Motor neuron (in vitro differentiated cells): Measurements from ENCODE around the gene PER1. TPM values are rescaled to one million over a fixed set of nuclear protein-coding genes. Genes with fewer than 3 reads are reported as not detected.

Experiments used
- ATAC-seq, 8 experiments: fragments of 200-7000 bp; cut with Tn5 transposase; replicated peaks in 6 of 8; 2 replicates each; pipeline ENCODE4 v1.8.0; 2021; ENCODE audit warnings: mild to moderate bottlenecking in 8 of 8, moderate library complexity in 8 of 8
- H3K27ac ChIP-seq, 2 donors: fragments of 250-450 bp; sonication (Bioruptor Pico); 2 replicates each; pipeline ENCODE4 v1.9.0; 2021; ENCODE audit warnings: antibody characterized with exemption in 2 of 2, mild to moderate bottlenecking in 2 of 2, moderate library complexity in 1 of 2
- H3K4me1 ChIP-seq, 2 donors: fragments of 250-450 bp; sonication (Bioruptor Pico); replicated peaks in 1 of 2; 2 replicates each; pipeline ENCODE4 v1.6.1; 2021; ENCODE audit warnings: antibody characterized with exemption in 2 of 2, mild to moderate bottlenecking in 2 of 2, moderate library complexity in 1 of 2
- H3K4me3 ChIP-seq, 5 donors: fragments of 250-450 bp; sonication (Bioruptor Pico); 2 replicates each; pipeline ENCODE4 v1.9.0; 2021; ENCODE audit warnings: antibody characterized with exemption in 5 of 5, mild to moderate bottlenecking in 5 of 5, moderate library complexity in 4 of 5
- WGBS, 10 experiments: fragments of 450-650 bp; shearing (Covaris generic); methylation state at CpG; one replicate each; pipeline ENCODE4 v1.0.0; 2022; 5-methylcytosine and 5-hydroxymethylcytosine counted together
- in situ Hi-C, 9 experiments: fragments of 400-800 bp; cut with MboI; loops; one replicate each; pipeline ENCODE4 v1.15.0; 2021; ENCODE audit warnings: low sequenced_read_pairs in 9 of 9, low pct_unique_long_range_greater_than_20kb in 2 of 9; ENCODE audit not compliant: unreplicated experiment in 9 of 9
- total RNA-seq, 8 experiments: library from RNA; unstranded; fragments of 300-600 nt; gene quantifications; 2 replicates each; pipeline versions ENCODE4 v1.2.3 to v1.2.4, GENCODE V29; 2022

Gene PER1
- total RNA-seq, 8 experiments from 2014 or later = 12.2 to 51.5 (median 27.3) TPM

DNA sequence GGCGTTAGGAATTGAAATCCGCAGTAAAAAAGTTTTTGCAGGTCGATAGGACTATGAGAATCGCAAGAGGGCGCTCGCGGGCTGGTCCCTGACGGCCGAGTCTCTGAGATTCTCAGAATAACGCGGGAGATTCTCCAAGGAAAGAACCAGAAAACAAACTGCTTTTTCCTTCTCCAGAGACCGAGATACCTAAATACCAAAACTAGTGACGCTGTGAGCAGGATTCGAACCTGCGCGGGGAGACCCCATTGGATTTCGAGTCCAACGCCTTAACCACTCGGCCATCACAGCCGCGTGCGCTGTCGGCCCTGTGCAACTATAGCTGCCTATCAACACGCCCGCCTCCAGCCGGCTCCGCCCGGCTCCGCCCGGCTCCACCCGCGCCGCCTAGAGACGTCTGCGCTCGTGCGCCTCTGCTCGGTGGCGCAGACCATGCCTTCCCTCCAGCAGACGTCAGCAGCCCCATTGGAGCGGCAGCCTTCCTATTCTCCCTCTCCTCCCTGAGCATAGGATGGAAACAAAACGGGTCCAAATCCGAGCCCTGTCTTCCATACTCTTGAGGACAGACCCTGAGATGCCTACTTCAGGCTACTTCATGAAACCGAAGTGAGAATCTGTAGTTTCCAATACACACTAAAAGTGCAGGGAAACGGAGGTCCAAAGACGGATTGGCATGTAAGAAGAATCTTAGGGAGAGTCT is 13.4 kb downstream of the PER1 start:
- H3K4me3 ChIP-seq = peak overlapping the region; percentile 29 to 47 (median 37)
- H3K27ac ChIP-seq = peak overlapping the region; percentile 84 to 90
- peak; percentile 72 to 96 (median 96) for ATAC-seq
- 0 to 5% (median 1%) methylated on average over 2 to 23 of the region's 46 CpGs; no CpG with 5 or more reads in 2 of the 10 experiments for WGBS, 10 experiments
- H3K4me1 ChIP-seq = peaks cover 4 to 8% of the 10 kb centered on the region in 2 donors
- in situ Hi-C loops = no loop called here

DNA sequence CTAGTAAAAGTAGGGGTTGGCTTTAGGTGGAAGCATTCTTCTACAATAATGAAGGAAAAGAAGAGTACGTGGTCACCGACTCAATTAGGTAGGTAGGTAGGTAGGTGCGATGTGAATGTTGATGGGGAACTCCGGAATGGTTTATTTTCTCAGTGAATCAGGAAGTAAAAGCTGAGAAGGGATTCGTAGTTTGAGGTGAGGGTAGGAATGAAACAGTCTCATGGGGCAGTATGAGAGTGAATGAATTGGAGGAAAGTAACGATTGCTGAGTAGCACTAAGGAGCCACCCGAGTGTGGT is 13.9 kb downstream of the PER1 start:
- in situ Hi-C loops = no loop called here
- ATAC-seq = no peak
- peaks cover 8 to 9% of the 10 kb centered on the region in 2 donors for H3K4me1 ChIP-seq
- H3K4me3 ChIP-seq = peak overlapping the region; percentile 29 to 47 (median 37)
- WGBS, 10 experiments = 0 to 25% (median 2%) methylated on average over 3 to 7 of the region's 7 CpGs; no CpG with 5 or more reads in 1 of the 10 experiments
- H3K27ac ChIP-seq = peak overlapping the region in 1 of 2 donors; percentile 90

DNA sequence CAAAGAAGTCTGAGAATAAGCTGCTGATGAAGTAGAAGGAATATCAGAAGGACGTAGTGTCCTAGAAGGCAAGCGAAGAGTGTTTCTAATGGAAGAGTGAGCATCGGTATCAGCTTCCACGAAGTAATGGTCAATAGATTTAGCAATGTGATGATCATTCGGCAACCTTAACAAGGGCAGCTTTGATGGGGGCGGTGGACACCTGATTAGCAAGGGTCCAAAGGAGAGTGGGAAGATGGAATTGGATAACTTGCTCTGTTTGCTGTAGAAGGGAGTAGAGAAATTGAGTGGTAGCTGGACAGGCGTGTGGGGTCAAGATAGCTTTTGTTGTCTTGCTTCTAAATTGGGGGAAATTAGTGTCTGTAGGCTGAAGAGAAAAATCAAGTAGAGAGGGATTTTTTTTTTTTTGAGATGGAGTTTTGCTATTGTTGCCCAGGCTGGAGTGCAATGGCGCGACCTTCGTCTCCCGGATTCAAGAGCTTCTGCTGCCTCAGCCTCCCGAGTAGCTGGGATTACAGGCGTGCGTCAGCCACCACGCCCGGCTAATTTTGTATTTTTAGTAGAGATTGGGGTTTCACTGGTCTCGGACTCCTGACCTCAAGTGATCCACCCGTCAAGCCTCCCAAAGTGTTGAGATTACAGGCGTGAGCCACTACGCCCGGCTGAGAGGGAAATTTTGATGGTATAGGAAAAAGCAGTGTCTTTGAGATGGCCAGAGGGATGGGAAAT is 14.4 kb downstream of the PER1 start:
- no peak for ATAC-seq
- WGBS, 10 experiments = 0 to 88% (median 50%) methylated on average over 4 to 21 of the region's 21 CpGs
- in situ Hi-C loops = no loop called here
- H3K4me1 ChIP-seq = peaks cover 8 to 12% of the 10 kb centered on the region in 2 donors
- peak overlapping the region; percentile 29 to 47 (median 37) for H3K4me3 ChIP-seq
- H3K27ac ChIP-seq = peak overlapping the region in 1 of 2 donors; percentile 90

DNA sequence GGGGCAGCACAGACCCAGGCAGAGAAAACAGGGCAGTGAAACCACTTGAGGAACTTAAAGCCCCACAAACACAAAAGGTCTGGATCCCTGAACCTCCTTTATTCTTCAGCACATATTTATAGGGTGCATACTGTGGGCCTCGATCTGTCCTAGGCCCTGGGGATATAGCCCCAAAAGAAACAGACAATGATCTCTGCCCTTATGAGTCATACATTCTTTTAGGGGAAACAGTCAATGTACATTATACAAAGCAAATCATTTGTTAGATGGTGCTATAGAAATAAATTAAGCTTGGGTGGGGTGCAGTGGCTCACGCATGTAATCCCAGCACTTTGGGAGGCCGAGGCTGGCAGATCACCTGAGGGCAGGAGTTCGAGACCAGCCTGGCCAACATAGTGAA is 18.3 kb downstream of the PER1 start:
- WGBS, 10 experiments = 0 to 100% (median 79%) methylated on average over 1 to 3 of the region's 4 CpGs; no CpG with 5 or more reads in 5 of the 10 experiments
- Histone ChIP-seq H3K27ac (no peak overlapping the region), H3K4me1 (peaks cover 5 to 9% of the 10 kb centered on the region in 2 donors), H3K4me3 (no peak overlapping the region)
- in situ Hi-C loops = no loop called here
- no peak for ATAC-seq

DNA sequence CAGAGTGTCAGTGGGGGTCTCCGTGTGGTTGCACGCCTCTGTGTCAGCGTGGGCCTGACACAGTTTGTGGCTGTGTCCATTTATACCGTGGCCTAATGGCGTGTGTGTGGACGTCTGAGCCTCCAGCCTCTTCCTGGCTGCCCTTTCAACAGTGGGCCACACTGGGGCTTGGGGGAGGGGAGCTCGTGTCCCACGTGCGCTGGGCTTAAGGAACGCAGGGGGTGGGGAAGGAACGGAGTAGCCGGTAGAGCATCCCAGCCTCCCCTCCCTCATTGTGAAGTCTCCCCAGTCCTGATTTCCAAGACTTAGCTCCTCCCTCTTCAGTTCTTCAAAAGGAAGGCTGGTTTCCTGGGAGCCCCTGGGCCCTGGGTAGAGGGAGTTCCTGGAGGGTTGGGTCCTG is 18.8 kb downstream of the PER1 start:
- in situ Hi-C loops = no loop called here
- WGBS, 10 experiments = 60 to 80% (median 69%) methylated on average over 1 to 4 of the region's 12 CpGs; no CpG with 5 or more reads in 6 of the 10 experiments
- peak in 5 of 8 experiments; percentile 56 to 70 (median 66) for ATAC-seq
- no peak overlapping the region for H3K4me3 ChIP-seq
- peaks cover 5 to 9% of the 10 kb centered on the region in 2 donors for H3K4me1 ChIP-seq
- H3K27ac ChIP-seq = no peak overlapping the region

DNA sequence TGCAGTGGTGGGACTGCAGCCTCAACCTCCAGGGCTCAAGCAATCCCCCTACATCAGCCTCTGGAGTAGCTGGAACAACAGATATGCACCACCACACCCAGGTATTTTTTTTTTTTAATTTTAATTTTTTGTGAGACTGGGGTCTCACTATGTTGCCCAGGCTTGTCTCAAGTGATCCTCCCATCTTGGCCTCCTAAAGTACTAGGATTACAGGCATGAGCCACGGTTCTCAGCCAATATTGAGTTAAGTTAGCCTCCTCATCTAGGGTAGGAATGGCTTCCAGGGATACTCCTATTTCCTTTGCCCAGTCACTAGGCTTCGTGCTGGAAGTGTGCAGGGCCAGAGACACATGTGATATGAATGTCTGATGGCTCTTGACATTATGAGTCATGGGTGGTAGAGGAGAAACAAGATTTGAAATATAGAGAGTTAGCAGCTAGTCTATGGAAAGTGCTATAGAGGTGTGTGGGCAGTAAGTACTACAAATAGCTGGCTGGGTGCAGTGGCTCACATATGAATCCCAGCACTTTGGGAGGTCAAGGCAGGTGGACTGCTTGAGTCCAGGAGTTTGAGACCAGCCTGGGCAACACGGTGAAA is 20.3 kb downstream of the PER1 start:
- H3K4me1 ChIP-seq = peaks cover 2 to 9% of the 10 kb centered on the region in 2 donors
- no peak overlapping the region for H3K4me3 ChIP-seq
- WGBS, 10 experiments = 42 to 90% (median 81%) methylated on average over 1 to 3 of the region's 3 CpGs; no CpG with 5 or more reads in 5 of the 10 experiments
- in situ Hi-C loops = no loop called here
- ATAC-seq = no peak
- no peak overlapping the region for H3K27ac ChIP-seq

DNA sequence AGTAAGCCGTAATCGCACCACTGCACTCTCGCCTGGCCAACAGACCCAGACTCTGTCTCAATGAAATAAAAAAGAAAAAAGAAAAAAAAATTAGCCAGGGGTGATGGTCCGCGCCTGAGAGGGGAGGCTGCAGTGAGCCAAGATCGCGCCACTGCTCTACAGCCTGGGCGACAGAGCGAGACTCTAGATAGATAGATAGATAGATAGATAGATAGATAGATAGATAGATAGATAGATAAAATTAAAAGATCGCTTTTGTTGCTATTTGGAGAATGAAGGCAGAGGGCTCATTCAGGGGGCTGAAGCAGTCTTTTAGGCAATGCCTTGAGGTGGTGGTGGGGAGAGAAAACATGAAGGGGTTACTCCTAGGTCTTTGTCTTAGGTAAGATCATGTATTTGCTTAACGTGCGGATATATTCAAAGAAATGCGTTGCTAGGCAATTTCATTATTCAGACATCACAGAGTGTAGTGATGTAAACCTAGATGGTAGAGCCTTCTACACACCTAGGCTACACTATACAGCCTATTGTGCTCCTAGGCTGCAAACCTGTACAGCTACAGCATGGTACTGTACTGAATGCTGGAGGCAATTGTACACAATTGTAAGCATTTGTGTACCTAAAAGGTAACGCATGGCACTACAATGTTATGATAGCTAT is 23.9 kb downstream of the PER1 start:
- no peak for ATAC-seq
- peak overlapping the region in 2 of 5 donors; percentile 49 to 50 for H3K4me3 ChIP-seq
- WGBS, 10 experiments = 71 to 92% (median 86%) methylated on average over 6 to 14 of the region's 14 CpGs
- in situ Hi-C loops = no loop called here
- H3K27ac ChIP-seq = no peak overlapping the region
- peaks cover 9 to 20% of the 10 kb centered on the region in 2 donors for H3K4me1 ChIP-seq

DNA sequence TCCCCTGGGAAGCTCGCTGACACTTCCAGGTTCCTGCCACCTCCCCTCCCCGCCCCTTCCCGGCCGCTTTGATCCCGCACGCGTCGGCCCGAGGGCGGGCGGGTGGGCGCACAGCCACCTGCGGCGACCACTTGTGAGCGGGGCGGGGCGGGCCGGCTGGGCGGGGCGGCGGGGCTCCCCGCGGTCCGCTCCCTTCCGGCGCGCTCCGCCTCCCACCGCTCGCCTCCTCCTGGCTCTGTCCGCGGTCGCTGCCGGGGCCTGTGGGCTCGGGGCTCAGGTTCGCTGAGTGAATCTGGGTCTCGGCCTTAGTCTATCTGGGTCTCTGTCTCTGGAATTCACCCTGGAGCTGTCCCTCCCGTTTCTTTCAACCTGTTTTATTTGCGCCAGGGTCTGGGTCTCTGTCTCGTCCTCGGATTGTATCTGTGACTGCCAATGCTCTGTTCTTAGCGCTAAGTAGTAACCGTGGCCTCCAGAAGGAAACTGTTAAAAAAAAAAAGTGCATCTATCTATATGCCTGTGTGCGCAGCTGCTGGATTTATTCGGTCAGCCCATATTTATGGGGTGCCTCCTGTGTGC is 25.6 kb downstream of the PER1 start:
- peak overlapping the region; percentile 27 to 31 for H3K27ac ChIP-seq

DNA sequence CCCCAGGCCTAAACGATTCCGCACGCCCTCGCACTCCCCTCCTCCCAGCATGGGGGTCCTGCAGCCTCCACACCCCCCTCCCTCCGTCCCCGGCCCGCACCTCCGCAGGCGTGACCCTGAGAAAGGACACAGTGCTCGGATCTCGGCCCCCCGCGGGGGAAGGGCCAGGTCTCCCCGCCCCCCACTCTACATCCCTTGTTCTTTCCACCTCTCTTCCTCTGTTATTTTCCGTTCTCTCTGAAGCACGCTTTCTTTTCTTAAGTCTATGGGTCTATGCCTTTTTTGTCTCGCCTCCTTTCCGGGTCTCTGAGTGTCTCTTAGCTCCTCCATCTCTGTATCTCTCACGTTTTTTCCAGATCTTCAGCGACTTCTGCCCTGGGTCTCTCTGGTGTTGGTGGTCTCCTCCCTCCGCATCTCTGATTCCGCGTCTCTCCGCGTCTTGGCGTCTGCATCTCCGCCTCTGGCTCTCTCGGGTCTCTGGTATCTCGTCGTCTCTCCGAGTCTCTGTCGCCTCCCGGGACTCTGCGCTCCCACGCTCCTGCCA is 26.2 kb downstream of the PER1 start:
- WGBS, 10 experiments = 0 to 3% (median 0%) methylated on average over 1 to 10 of the region's 35 CpGs; no CpG with 5 or more reads in 3 of the 10 experiments
- Histone ChIP-seq H3K4me1 (peaks cover 6 to 20% of the 10 kb centered on the region in 2 donors), H3K4me3 (peak overlapping the region; percentile 49 to 74 (median 50)), H3K27ac (peak overlapping the region; percentile 30 to 75)
- in situ Hi-C loops = no loop called here
- peak; percentile 0 to 23 (median 5) for ATAC-seq

More for the DNA sequence above, 25.6 kb downstream of the PER1 start:
- in situ Hi-C loops = no loop called here
- WGBS, 10 experiments = 0 to 11% (median 1%) methylated on average over 1 to 12 of the region's 45 CpGs; no CpG with 5 or more reads in 4 of the 10 experiments
- Histone ChIP-seq H3K4me1 (peaks cover 6 to 20% of the 10 kb centered on the region in 2 donors), H3K4me3 (peak overlapping the region; percentile 49 to 74 (median 50))
- ATAC-seq = peak; percentile 33 to 63 (median 51)

DNA sequence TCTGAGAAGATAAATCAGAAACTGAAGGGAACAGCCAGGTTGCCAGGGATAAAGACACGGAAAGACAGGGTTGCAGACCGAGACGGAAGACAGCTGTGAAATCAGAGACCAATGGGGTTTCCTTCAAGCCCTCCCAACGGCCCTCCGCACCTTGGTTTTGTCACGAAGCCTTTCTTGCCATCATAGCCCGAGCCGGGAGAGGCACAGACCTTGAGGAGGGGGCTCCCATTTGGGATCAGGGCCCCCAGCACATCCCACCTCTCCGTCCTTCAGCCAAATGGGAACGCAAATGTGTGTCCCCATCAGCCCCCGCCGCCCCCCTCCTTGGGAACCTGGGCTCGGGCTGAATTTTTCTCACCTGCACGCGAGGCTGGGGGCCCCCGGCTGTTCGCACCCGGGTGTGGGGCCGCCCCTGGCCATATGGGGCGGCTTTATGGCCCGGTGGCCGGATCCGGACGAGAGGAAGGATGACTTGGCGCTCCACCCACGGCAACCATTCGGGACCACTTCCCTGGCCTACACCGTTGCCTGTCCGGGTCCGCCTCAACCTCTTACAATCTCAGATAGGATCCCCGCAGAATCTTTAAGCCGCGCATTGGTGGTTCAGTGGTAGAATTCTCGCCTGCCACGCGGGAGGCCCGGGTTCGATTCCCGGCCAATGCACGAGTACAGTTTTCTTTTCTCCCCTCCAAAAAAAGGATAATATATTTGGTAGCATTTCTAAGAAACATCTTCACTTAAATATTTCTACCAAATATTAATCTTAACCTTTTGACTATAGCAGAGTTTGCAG is 26.9 kb downstream of the PER1 start:
- ATAC-seq = peak; percentile 11 to 36 (median 20)
- WGBS, 10 experiments = 0 to 10% (median 1%) methylated on average over 1 to 19 of the region's 40 CpGs; no CpG with 5 or more reads in 6 of the 10 experiments
- peak overlapping the region; percentile 30 to 75 for H3K27ac ChIP-seq
- in situ Hi-C loops = no loop called here
- peaks cover 6 to 20% of the 10 kb centered on the region in 2 donors for H3K4me1 ChIP-seq
- peak overlapping the region; percentile 49 to 74 (median 50) for H3K4me3 ChIP-seq

DNA sequence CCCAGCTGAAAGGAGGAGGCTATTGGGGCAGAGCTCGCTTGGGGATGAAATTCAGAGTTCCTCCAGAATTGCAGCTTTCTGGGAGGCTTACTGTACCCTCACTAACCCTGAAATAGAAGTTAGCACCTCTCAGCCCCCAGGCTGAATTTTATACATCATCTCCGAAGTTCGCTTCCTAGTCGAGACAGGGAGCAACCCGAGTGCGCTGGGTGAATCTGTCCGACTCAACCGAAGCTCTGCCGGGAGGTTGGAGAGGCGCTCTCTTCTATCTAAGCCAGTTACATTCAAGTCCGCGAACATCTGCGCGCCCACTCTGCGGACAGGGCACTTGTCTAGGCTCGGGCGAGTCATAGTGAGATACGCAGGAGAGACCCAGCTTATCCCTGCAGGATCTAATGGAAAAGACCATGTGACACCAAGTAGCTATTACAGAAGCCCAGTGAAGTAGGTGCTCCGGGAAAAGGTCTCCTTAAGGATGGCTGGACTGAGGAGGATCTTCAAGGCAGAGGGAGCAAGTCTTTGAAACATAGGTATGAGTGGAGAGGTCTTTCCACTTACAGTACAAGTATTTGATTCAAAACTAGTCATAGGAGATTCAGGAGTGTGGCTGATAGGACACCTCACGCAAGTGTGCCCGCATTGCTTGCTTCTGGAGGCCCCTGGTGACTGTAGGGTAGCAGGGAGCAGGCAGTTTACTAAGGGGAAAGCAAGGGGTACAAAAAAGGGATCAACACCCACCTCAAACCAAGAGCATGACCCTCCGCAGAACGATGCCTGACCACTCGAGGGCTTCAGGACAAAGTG is 27.7 kb downstream of the PER1 start:
- Histone ChIP-seq H3K27ac (no peak overlapping the region), H3K4me1 (peaks cover 6 to 20% of the 10 kb centered on the region in 2 donors), H3K4me3 (peak overlapping the region; percentile 49 to 74 (median 50))
- no peak for ATAC-seq
- 0 to 24% (median 5%) methylated on average over 5 to 19 of the region's 24 CpGs; no CpG with 5 or more reads in 5 of the 10 experiments for WGBS, 10 experiments
- in situ Hi-C loops = no loop called here
